HG02759 (cell line): ENCODE measurements around the gene UBB.

Experiments
- ATAC-seq: cut with Tn5 transposase; IDR thresholded peaks from one replicate; pipeline ENCODE4 v1.9.1; 2021; ENCODE audit warnings: mild to moderate bottlenecking, moderate library complexity; ENCODE audit not compliant: unreplicated experiment

UBB gene

GRCh38 chr17:16380640-16381495 lies at the start of gene UBB:
UBB (plus strand) TSS chr17:16381091; CDS start chr17:16381908, 817 bp downstream.
- peak; percentile 94 for ATAC-seq

GRCh38 chr17:16338391-16338790 lies 42.5 kb upstream of the UBB start:
- ATAC-seq, result no peak

GRCh38 chr17:16339402-16339801 lies 41.5 kb upstream of the UBB start:
- ATAC-seq, result no peak

GRCh38 chr17:16339959-16340358 lies 40.9 kb upstream of the UBB start:
- ATAC-seq, result no peak

- ATAC-seq, result no peak
Observed at GRCh38 chr17:16342979-16343378, 37.9 kb upstream of the UBB start.

DNA sequence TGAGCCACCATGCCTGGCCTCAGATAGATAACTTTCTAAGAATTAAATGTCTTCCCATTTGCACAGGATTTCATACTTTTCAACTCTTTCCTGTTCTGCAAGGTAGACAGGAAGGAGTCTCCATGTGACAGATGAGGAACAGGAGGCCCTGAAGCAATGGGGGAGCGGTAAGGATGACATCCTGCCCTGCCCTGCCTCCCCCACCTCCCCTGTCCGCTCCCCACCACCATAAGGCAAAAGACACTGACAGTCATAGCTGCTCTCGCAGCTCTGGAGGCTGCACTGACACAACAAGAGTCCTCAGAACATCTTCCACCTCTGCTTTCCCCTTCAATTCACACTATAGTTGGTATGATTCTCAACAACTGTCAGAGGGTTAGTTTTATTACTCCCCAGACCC lies 37.3 kb upstream of the UBB start:
- no peak for ATAC-seq

DNA sequence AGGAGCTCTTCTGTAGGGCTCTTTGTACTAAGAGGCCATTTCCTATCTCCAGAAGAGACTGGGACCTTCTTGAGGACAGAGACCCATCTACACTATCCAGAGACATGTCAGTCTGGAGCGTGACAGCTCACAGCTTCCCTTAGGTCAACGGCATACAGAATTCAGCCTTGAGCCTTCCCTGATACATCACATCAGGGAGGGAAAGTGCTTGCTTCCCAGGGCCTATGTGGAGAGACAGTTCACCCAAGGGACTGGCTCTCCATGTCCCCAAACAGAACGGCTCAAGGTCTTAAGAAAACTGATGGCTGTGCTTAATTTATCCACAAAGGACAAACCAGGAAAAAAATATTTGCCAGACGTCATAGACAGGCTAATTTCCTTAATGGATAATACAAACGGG lies 35.3 kb upstream of the UBB start:
- no peak for ATAC-seq

DNA sequence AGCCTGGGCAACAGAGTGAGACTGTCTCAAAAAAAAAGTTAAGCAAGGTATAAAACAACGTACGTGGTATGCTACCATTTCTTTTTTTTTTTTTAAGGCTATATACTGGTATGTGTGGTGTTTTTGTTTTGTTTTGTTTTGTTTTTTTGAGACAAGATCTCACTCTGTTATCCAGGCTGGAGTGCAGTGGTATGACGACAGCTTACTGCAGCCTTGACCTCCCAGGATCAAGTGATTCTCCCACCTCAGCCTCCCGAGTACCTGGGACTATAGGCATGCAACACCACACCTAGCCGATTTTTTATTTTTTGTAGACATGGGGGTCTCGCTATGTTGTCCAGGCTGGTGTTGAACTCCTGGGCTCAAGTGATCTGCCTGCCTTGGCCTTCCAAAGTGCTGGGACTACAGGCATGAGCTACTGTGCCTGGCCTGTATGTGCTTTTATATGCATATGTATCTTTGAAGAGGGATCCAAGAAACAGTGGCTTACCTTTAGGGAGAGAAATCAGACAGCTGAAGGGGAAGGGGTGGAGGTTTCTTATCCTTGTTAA lies 34.1 kb upstream of the UBB start:
- no peak for ATAC-seq

GRCh38 chr17:16348586-16348985 lies 32.3 kb upstream of the UBB start:
- no peak for ATAC-seq

GRCh38 chr17:16349431-16349830 lies 31.5 kb upstream of the UBB start:
- no peak for ATAC-seq

DNA sequence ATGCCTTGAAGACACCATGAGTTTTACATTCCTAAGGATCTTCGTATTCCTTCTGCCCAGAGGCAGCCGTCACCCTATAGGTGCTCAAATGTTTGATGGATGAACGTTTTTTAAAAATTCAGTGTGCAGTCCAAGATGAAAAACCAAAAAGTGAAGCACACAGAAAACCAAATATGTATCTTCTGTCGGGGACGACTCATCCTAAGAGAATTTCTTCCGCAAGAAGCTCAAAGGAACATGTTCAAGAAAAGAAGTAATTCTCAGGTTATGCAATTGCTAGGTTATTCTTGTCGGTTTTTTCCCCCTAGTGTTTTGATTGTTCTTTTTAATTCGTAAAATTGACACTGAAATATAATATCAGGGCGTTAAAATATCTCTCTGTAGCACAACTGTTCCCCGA lies 29.1 kb upstream of the UBB start:
- no peak for ATAC-seq

DNA sequence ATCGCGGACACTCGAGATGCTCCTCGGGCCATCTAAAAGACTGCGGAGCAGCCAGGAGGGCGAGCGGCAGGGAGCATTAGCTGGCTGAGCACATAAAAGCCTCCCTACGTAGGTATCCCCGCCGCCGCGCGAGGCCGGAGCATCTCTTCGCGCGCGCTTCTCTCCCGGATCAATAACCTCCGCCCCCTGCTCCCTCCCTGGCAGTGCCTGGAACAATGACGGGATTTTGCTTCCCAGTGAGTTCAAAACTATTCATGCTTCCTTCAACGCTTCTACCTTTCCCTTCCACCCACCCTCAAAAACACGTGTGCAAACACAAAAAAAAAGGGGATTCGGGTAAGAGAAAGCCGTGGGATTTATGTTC lies 28.6 kb upstream of the UBB start:
- no peak for ATAC-seq

DNA sequence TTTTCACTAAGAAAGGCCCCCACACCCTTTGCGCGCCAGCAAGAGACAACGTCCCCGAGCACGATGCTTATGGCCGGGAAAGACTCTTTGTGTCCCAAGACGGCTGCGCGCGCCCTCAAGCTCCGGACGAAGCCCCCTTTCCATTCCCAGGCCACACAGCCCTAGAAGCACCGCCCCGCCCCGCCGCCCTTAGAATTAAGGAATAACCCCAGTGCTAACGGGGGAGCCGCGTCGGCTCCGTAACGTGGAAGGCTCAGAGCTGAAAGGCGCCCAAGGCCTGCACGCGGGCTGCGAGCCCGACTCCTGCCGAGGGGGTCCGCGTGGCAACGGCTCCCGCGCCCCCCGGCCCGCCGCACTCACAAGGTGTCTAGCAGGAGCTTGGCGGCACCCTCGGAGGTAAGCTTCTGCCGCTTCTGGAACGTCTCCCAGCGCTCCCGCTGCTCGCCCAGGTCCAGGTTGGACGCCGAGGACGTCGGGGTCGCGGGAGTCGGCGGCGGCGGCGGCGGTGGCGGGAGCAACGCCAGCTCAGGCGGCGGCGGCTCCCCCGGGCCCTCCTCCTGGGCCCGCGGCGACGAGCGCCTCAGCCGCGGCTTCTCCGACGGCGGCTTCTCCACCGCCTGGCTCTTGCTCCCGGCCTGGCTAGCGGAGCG lies 28.1 kb upstream of the UBB start:
- peak; percentile 53 for ATAC-seq

GRCh38 chr17:16353317-16354174 lies 27.3 kb upstream of the UBB start, which contains the start of gene CENPV:
CENPV (minus strand) TSS chr17:16353469; CDS start chr17:16353436, 33 bp downstream.
- peak; percentile 79 for ATAC-seq

DNA sequence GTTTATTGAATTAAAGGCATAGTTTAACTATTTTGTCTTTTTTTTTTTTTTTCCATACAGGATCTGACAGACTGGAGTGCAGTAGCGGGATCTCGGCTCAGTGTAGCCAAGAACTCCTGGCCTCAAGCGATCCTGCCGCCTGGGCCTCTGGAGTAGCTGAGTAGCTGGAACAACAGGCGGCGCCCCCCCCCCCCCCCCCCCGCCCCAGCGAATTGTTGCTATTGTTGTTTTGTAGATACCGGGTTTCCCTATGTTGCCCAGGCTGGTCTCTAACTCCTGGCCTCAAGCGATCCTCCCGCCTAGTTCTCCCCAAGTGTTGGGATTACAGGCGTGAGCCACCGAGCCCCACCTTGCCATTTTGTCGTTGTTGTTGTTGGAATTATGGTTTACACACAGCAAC lies 26.3 kb upstream of the UBB start:
- ATAC-seq, result no peak

GRCh38 chr17:16358394-16358793 lies 22.5 kb upstream of the UBB start:
- ATAC-seq, result no peak

DNA sequence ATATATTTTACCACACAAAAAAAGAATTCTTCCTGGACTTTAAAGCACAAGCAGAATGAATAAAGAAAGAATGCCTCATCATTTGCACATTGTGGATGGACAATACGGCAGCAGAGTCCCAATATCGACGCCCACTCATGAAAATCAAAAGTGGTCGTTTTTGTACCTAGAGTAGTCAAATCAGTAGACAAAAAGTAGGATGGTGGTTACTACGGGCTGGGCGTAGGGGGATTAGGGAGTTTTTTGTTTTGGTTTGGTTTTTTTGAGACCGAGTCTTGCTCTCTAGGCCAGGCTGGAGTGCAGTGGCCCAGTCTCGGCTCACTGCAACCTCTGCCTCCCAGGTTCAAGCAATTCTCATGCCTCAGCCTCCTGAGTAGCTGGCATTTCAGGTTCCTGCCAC lies 19.0 kb upstream of the UBB start:
- no peak for ATAC-seq

- ATAC-seq, result peak; percentile 66
Observed at GRCh38 chr17:16363749-16364536, 16.9 kb upstream of the UBB start.

GRCh38 chr17:16364625-16365024 lies 16.3 kb upstream of the UBB start:
- no peak for ATAC-seq

DNA sequence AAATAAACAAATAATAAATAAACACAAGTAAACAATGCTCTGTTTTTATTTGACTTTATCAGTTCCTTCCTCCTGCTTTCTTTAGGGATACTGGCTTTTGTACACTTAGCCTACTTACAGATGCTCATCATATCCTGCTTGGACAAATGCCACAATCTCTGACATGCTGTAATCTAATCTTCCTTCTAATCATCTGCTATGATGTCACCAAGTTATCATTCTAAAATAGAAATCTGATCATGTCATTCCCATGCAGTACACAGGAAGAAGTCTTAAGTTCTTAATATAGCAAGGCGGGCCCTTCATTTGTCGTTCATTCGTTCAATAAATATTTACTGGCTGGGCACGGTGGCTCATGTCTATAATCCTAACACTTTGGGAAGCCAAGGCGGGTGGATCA lies 9.1 kb upstream of the UBB start:
- ATAC-seq, result no peak
